Stimulated activated CD8-positive, alpha-beta memory T cell treated with anti-CD3 and anti-CD28 coated beads, Interleukin-7, amount 100 ng/mL, for 4 hours (primary cell): Measurements from ENCODE around the gene TES.
"Not testable (repeated sequence)": the region's sequence is repeated elsewhere in the genome, so short reads cannot be mapped to it uniquely, and the experiment has no call there.

Experiments used
- DNase-seq, 2 donors: peaks; one replicate each; pipeline ENCODE4 v3.0.0-alpha.2; 2020; ENCODE audit warnings: low read depth in 2 of 2

Gene TES, protein sequence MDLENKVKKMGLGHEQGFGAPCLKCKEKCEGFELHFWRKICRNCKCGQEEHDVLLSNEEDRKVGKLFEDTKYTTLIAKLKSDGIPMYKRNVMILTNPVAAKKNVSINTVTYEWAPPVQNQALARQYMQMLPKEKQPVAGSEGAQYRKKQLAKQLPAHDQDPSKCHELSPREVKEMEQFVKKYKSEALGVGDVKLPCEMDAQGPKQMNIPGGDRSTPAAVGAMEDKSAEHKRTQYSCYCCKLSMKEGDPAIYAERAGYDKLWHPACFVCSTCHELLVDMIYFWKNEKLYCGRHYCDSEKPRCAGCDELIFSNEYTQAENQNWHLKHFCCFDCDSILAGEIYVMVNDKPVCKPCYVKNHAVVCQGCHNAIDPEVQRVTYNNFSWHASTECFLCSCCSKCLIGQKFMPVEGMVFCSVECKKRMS

DNA sequence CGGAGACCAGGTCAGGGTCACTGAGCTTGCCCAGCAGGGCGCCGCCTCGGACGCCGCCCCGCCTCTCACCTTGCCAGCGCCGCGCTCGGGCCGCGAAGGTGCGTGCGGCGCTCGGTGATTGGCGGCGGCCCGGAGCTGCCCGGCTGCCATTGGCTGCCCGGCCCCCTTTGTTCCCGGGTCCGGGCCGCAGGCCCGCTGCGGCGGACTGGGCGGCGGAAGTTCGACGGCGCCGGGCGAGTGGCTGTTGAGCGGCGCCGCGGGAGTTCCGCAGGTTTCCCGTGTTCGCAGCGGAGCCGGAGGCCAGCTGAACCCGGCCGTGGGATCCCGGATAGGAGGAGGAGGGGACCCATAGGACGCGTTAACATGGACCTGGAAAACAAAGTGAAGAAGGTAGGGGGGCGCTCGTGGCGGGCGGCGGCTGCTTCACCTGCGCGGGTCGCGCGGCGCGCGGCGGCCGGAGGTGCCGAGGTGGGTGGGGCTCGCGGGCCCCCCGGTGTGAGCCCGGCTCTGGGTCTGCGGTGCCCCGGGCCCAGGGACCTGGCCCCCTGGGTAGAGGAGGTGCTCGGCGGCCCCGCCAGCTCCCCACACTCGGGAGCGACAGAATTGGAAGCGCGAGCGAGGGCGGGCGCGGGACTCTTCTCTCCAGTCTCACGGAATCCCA is at the start of gene TES:
Gene TES, plus strand, starts transcription at position 195 of the 661 bp plus-strand sequence. Its CDS starts 169 bp downstream, at position 364.
- DNase-seq: peak in 1 of 2 donors; percentile 63

DNA sequence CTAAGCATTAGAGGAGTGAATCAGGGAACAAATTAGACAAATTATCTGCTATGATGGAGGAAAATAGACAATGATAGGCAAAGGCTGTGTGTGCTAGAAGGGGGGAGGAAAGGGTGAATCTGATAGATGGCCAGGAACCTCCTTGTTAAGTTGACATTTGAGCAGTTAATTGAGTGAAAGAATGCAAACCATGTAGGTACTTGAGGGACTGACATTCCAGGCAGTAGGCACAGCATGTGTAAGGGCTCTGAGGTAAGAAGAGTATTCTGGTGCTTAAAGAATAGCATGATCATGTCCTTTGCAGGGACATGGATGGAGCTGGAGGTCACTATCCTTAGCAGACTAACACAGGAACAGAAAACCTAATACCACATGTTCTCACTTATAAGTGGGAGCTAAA is 48.6 kb upstream of the TES start:
- no peak for DNase-seq

- DNase-seq: no peak
Measured at GRCh38 chr7:116162254-116162653, 48.1 kb upstream of the TES start.

GRCh38 chr7:116162992-116163391 is 47.3 kb upstream of the TES start:
- DNase-seq: no peak

DNA sequence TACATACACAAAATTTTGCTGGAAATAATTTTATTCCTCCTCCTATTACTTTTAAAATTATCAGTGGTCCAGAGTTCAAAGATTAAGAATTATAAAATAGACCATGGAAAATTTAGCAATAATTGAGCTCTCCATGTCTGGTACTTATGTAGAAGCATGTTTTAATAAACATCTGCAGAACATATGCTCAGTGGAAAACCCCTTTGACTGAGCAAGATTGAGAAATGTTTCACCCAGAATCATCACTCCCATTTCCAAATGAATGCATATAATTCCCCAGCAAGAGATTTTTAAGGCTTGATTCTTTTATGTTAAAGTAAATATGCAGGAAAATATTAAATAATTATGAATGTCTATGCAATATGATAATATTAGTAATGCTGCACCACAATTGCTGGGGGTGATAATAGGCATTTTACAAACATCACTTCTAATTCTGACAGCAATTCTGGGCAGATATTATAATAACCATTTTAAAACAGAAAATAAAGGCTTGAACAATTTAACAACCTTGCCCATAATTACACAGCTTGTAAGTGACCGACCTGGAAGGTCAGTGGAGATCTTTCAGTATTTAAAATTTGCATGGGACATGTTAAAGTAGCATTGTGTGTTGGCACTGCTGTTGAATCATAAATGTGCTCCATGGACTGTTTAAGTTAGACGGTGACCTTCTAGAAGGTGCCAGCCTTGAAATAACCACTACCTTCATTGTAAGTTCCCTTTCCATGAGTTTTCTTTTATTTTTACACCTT is 45.6 kb upstream of the TES start:
- DNase-seq: no peak

GRCh38 chr7:116165717-116166116 is 44.6 kb upstream of the TES start:
- DNase-seq: no peak

GRCh38 chr7:116166156-116166555 is 44.2 kb upstream of the TES start:
- no peak for DNase-seq

- DNase-seq: no peak
Measured at GRCh38 chr7:116167177-116167576, 43.2 kb upstream of the TES start.

GRCh38 chr7:116169060-116169459 is 41.3 kb upstream of the TES start:
- DNase-seq: no peak

DNA sequence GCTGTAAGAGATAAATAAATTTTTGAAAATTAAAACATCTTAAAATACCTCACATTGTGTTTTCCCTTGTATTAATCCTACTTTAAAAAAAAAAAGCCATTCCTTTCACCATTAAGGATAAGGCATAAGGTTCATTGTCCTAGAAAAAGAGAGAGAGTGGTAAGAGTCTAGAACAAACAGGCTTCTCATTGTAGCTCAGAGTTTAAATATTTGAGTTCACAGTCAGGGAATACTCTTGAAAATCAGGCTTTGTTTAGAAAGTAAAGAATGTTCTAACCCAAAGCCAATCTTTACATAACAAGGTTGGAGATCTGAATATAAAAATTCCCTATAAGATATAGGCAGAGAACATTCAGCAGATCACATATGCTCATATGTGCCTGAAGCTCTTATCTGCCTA is 40.2 kb upstream of the TES start:
- DNase-seq: no peak

DNA sequence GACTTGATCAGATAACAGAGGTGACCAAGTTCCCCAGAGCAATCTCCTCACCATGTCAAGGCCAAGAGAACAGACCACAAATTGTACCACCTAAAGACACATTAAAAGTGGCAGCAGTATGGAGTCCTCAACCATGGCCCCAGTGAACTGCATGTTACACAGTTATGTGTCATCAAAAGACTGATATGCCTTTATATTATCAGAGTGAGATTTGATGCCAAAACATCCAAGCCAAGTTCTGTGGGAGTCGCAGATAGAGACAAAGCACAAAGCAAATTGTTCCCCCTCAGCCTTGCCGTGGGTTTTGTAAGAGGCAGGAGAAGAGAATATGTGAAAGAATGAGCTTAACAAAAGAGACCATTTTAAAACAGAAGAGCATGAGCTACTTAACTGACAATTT is 39.2 kb upstream of the TES start:
- no peak for DNase-seq

- no peak for DNase-seq
Measured at GRCh38 chr7:116172353-116172752, 38.0 kb upstream of the TES start.

DNA sequence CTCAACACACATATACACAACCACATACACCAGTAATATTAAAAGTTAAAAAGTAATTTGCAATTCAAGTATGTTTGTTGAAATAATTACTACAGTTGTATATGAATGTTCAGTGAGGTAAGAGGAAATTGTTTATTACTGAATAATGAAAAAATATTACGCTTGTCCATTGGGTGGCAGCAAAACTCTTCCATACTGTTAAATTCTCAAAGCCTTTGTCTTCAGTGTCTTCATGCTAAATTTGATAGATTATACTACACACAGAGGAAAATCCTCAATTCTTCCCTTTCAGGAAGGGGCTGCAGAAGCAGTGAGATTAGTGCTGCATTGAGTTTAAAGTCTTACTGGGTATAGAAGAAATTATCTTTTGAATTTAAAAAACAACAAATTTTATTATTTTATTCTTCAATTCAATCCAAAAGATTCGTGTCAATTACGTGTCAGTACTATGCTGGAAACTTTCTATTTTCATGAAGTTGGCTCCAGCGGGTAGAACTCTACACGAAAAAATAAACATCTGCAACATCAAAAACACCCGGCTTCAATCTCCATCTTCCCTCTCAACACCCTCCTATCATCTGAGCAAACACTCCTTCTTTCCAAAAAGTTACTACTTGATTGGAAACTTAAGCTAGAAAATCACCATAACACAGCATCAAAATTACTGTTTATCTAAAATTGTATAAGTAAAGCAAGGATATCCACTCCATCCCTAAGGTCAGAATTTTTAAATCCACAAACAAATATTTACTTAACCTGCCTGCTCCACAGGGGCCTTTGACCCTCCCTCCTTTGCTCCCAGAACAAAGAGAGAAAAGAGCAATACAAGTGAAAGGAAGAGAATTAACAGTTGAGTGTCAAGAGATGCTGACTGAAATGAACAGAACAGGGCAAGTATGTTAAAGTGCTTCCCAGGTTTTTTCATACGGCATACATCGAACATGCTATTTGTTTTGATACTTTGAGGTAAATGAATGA is 37.0 kb upstream of the TES start:
- no peak for DNase-seq

DNA sequence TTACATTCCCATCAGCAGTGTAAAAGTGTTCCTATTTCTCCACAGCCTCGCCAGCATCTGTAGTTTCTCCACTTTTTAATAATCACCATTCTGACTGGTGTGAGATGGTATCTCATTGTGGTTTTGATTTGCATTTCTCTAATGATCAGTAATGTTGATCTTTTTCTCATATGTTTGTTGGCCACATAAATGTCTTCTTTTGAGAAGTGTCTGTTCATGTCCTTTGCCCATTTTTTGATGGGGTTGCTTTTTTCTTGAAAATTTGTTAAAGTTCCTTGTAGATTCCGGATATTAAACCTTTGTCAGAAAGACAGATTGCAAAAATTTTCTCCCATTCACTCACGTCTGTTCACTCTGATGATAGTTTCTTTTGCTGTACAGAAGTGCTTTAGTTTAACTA is 35.2 kb upstream of the TES start:
- DNase-seq: not testable (repeated sequence)

- no peak for DNase-seq
Measured at GRCh38 chr7:116176226-116176625, 34.1 kb upstream of the TES start.

DNA sequence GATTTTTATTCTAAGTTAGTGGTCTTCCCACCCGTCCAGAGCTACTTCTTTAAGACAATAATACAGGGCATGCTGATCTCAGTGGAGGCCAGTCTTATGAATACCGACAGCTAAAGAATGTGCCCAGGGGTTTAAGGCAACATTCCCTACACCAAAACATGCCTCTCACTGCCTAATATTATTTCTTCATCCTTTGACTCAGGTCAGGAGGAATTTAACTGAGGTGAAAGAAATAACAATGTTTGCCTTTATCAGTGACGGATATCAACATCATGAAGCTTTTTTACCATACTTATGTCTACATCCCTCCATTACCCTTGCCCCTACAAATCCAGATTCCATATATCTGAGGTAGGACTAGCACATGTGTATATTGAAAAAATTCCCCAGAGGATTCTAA is 33.3 kb upstream of the TES start:
- no peak for DNase-seq

- peak in 1 of 2 donors; percentile 17 for DNase-seq
Measured at GRCh38 chr7:116180302-116180701, 30.0 kb upstream of the TES start.

DNA sequence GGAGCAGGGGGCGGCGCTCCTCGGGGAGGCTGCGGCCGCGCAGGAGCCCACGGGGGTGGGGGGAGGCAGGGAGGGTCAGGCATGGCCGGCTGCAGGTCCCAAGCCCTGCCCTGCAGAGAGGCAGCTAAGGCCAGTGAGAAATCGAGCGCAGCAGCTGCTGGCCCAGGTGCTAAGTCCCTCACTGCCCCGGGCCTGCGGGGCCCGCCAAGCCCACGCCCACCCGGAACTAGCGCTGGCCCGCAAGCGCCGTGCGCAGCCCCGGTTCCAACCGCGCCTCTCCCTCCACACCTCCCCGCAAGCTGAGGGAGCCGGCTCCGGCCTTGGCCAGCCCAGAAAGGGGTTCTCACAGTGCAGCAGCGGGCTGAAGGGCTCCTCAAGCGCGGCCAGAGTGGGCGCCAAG is 28.3 kb upstream of the TES start:
- DNase-seq: no peak

- no peak for DNase-seq
Measured at GRCh38 chr7:116185450-116185849, 24.9 kb upstream of the TES start.

DNA sequence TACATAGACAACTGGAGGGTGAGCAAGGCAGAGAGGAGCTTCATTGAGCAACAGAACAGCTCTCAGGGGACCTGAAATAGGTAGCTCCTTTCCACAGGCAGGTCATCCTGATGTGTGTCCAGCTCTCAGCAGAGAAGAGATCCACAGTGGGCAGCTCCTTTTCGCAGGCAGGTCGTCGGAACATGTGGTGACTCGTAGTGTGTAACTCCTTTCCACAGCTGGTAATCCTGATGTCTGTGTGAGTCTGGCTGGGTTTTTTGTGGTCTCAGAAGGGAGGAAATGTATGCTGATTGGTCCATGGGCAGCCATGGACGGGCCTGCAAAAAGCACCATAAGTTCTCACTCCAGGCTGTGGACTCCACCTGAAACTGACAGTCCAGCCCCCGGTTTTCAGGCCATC is 24.4 kb upstream of the TES start:
- DNase-seq: no peak

GRCh38 chr7:116187400-116187799 is 22.9 kb upstream of the TES start:
- DNase-seq: no peak
